Middle frontal gyrus (tissue), 1 donor: ENCODE data around the gene EQTN.
"Not testable (repeated sequence)": the region's sequence is repeated elsewhere in the genome, so short reads cannot be mapped to it uniquely, and the experiment has no call there.

Experiments used
- DNase-seq: peaks from one replicate; pipeline ENCODE4 v3.0.0-alpha.2; 2015; ENCODE audit warnings: low spot score; ENCODE audit errors: extremely low spot score

EQTN gene

DNA sequence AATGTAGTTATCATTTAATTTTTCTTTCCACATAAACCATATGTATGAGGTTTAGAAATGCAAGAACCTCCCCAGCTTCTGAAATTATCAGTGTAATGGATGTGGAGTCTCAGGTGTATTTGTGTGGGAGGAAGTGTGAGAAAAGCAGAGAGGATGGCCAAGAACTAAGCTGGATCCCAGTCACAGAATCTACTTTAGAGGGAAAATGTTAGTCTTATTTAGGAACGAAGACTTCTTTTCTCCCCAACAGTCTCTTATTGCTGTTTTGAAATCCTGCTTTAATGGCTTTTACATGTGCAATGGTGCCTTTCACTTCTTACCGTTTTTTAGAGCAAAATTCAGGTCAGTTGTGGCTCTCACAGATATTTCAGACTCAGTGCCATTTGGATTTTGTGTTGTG is 3.0 kb downstream of the EQTN start:
- DNase-seq: no peak

DNA sequence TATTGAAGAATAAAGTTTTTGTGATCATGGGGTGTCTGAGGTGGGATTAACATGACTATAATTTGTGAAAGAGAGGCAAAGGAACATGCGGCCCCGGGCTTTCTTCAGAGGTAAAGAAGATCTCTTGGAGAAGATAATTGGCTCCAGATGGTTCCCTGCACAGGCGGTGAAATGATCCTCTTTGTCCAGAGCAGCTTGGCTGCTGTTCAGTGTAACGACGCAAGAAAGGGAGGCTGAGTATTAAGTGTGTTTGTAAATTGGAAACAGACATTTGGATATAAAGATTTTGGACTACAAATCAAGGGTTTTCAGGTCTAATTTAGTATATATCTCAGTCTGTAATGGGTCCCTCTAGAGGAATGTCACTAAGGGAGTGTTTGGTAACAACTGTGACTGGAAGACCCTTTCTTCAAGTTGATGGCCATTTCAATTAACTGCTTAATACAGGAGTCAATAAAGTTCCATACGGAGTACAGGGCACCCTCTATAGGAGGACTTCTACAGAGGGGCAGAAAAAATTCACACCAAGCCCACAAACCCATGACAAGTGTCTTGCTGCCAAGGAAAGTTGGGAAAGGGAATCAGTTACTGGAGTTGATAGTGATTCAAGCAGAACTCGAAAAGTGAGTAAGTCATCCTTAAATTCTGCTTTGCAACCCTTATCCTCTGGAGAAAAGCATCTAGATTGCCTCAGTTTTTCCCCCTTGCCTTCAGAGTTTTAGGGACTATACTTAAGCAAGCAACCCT is 4.1 kb downstream of the EQTN start:
- DNase-seq: no peak

DNA sequence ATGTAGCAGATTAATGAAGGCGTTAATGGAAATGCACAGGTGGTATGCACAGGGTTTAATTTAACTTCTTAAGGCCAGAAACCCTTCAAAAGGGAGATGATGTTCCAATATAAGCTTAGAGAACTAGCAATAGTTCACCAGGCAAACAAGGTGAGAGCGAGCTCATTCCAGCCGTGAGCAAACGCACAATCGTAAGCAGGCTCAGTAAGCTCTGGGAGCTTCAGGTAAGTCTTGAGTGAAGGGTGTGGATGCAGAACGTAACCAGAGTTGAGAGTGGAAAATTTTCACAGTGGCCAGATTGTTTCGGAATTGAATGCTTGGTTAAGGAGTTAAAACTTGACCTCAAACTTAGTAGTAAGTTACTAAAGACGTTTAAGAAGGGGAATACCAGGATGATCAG is 5.7 kb downstream of the EQTN start:
- DNase-seq: no peak

DNA sequence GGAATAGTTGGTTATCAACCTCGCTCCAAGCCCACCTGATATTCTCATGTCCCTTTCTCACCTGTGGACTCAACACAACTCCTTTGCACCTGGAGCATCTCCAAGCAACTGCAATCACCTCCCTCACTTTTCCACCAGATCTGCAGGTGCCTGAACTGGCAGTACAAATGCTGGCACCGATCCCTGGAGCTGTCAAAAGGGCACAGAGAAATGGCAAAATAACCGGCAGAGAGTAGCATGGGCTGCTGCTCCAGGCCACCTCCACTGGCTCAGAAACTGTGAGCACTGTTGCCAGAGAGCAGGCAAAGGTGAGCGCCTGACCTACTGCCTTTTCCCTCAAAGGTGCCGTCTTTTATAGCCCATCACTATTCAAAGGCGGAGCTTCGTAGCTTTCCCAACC is 14.7 kb downstream of the EQTN start:
- no peak for DNase-seq

DNA sequence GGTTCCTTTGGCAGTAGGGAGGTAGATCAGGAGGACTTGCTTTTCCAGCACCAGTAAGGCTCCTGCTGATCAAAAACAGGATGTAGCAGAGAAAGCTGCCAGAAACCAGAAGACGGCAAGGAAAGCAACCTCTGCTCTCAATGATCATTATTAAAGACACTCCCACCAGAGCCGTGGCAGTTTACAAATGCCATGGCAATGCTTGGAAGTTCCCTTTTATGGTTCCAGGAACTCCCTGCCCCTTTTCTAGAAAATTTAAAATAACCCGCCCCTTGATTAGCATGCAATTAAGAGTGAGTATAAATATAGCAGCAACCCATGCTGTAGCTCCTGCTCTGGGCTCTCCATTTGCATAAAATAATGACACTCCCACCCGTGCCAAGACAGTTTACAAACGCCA is 16.1 kb downstream of the EQTN start:
- DNase-seq: no peak

DNA sequence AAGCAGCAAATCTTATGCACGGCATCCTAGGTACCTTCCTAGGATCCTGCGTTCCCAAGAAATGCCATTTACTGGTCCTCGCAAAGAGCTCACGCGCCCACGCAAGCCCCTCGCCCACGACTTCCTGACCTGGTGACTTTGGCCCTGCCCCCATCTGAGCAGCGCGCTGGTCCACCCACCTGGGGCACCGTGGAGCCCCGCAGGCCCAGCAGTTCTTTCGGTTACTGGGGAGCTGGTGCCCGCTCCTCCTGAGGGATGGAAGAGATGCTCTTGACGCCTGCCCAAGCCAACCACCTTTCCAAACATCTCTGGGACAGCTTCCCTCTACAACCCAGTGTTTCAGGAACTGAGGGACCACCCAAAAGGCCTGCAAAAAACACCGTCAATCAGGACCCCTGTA is 16.7 kb downstream of the EQTN start:
- no peak for DNase-seq

DNA sequence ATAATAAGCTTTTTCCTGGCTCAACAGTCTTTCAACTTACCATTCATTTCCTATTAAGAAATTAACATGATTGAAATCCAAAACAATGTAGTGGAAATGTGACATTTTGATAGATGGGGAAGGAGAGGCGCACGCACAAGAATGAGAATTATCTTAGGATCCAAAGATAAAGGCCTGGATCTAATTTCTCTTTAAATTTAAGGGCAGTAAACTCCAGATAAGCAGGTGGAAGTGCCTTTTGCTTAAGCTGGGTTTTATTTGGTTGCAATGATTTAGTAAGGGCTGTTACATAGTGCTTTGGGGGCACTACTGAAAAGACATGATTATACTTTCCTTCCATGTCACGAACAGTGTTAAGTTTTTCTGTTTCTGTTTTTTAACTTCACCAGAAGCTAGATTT is 17.3 kb downstream of the EQTN start:
- no peak for DNase-seq

DNA sequence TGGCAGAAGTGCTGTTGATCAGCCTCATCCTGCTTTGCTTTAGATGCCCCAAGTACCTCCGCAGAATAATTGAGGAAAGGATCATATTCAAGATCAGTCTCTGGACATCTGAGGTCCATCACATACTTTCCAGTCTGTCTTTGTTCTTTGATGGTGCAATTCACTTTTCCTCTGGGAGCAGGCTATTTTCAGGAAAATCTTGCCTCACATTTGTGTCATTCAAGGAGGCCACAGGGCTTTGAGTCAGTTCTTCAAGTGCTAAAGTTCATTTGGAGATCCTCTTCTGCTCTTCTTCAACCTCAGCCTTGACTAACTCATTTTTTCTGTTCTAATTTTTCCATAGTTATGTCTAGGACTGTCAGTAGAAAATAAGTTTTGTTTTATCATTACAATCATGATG is 18.6 kb downstream of the EQTN start:
- DNase-seq: no peak

DNA sequence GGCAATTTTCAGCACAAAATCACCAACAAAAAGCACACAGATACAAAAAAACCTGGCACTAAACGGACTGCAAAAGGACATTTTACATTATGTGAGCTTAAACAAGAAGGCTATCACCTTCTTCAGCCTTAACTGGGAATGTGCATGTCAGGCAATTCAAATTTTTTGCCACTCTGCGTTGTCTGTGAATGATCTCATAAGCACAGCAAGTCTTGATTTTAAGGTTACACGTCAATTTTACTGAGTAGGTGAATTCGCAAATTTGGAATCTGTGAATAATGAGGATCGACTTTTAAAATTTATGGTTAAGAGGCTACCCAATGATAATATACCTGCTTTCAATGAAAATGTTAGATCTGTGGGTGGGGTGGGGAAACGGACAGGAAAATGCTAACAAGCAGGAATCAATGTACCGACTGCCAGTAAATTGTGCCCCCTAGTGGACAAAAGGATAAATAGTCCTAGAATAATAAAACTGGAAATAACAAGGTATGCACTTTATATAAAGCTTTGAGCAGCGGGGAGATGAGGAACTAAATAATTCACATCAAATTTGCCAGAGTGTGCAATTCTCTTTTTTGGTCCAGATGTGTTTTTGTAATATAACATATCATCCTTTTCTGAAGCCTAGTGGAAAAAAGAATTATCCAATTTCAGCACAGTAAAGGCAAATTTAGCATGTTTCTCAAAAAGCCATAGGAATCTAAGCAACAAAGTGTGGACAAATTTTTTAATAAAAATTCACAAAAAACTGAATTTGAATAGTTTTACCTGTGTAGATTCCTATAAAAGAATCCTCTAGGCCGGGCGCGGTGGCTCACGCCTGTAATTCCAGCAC is 20.5 kb downstream of the EQTN start:
- DNase-seq: peak; percentile 8

DNA sequence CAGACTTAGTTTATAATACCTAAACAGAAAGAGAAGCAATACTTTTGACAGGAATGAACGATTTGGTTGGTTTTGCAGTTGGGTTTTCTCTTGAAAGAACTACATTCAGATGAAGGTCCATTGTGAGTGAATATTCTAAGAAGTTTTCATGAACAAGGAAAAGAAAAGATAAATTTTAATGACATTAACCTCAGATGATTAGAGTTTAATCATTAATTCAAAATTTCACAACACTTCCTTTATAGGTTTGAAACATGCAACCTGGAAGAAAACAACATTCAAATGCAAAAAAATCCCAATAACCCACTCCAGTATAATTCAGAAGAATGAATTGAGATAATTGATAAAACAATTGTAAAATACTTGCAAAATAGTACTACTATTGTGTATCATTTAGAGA is 23.8 kb downstream of the EQTN start:
- no peak for DNase-seq

DNA sequence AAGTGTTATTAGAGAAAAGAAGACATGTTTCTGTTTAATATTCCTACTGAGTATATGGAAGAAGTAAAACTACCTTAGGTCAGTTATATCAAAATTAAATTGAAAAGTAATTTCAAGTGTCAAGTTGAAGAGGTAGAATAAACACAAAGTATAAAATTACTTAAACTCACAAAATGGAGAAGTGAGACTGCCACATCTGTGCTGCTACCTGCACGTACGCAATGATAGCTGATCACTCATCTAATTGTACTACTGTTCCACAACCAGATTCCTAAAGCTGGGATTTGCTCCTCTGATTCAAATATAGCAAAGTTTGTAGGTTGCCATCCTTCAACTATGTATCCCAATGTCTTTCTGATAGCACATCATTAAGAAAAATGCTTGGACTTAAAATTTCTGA is 24.8 kb downstream of the EQTN start:
- no peak for DNase-seq

DNA sequence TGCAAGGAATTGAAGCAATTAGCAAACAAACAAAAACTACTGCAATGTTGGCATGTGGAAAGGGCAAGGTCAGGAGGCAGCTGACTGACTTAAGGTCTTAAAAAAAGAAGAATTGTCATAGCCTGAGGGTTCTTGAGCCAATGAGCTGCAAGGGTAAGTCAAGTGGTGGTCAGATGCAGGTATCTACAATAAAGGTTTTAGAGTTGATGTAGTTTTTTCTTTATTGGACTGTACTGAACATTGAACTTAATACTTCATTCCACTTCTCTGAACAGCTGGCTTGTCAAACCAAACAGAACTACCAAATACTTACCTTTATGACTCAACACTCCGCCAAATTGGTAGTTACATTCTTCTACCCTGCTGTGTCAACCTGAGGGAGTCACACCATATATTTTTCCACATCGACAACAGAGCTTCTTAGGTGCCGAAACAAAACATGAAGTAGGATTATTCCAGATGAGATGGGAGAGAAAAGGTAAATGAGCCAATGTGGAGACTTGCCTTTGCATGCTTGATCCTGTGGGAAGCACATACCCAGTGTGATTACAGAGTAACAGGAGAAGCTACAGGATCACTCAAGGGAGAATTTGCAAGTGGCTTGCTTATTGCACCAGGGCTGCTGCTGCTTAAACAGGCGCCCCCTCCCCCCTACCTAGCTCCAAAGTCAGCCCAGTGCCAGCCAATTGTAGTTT is 35.3 kb downstream of the EQTN start:
- DNase-seq: no peak

DNA sequence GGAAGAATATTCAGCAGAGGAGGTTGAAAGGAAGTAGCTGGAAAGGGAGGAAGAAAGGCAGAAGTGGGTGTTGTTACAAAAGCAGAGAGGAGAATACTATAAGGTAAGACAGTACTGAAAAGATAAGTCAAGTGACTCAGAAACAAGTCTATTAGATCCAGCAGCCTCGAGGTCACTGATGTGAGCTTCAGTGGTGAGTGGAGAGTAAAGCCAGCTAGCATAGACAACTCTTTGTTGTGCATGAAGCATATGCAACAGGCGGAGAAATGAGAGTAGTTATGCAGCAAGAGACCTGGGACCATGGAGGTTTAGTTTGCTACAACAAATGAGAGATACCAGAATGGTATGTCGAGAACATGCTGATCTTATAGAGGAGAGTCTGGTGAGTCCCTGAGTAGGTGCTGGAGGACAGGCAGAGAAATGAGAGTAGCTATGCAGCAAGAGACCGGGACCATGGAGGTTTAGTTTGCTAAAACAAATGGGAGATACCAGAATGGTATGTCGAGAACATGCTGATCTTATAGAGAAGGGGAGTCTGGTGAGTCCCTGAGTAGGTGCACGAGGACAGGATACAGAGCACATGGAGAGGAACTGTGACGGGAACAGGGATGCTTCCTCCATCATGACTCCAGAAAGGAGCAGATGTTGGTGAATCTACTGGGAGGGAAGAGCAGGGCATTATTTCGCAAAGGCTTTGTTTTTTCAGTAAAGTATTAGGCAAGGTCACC is 36.0 kb downstream of the EQTN start:
- no peak for DNase-seq

DNA sequence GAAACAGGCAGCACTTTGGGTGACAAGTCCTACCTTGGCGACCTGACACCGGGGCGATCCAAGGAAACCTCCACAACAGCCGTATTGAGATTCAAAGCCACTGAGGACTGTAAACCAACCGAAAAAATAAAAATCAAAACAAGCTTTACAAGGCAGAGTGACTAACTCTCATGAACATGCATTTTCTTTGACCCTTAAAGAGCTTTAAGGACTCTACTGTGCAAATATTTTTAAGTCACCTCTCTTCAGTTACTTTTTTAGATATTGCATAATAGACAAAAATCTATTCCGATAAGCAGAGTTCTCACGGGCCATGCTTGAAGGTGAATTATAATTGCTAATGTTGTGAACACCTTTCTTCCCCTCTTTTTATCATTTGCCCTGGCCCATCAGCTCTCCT is 38.3 kb downstream of the EQTN start:
- DNase-seq: no peak

DNA sequence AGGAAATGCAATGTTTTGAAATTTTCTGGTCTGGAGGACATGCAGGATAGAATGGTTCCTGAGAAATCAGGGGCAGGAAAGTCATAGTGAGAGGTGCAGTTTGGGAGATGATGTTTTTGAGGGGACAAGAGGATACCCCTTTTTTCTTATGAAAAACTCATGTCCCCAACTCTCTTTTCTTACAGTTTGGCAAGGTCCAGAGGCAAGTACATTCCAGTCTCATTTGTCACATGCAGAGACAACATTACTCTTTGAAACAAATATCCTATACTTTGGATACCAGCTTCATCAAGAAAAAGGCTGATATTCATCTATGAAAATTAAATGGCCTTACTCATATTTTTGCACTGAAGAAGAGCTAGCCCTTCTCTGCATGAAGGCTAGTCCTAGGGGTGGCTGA is 48.2 kb downstream of the EQTN start:
- no peak for DNase-seq

DNA sequence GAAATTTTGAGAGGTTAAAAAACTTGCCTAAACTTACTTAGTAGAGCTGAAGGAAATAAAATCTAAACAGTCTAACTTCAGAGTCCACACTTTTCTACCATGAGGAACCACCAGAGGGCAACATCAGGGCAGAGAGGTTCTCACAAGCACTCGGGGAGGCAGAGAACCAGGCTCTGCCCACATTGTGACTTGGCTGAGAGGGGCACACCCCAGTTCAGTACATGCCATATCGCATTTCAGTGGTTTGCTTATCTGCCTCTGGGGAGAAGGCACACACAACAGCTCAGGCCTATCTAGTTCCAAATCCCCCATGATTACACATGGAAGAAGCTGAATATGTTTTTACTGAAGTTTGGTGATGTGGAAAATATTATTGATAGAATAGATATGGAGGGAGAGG is 49.2 kb downstream of the EQTN start:
- DNase-seq: no peak

DNA sequence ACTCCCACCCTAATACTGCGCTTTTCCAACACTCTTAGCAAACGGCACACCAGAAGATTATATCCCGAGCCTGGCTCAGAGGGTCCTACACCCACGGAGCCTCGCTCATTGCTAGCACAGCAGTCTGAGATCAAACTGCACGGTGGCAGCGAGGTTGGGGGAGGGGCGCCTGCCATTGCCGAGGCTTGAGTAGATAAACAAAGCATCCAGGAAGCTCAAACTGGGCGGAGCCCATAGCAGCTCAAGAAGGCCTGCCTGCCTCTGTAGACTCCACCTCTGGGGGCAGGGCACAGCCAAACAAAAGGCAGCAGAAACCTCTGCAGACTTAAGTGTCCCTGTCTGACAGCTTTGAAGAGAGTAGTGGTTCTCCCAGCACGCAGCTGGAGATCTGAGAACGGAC is 57.3 kb downstream of the EQTN start:
- DNase-seq: not testable (repeated sequence)
